Hematopoietic multipotent progenitor cell treated with erythropoietin and hydrocortisone succinate and interleukin-3 and kit ligand, for 17 days (in vitro differentiated cells): ENCODE results near the gene HAVCR1.
"Not testable (repeated sequence)": the region's sequence is repeated elsewhere in the genome, so short reads cannot be mapped to it uniquely, and the experiment has no call there.

Source experiments
- DNase-seq: peaks from one replicate; pipeline ENCODE4 v3.0.0-alpha.2; 2015; ENCODE audit warnings: low spot score

Gene HAVCR1

DNA sequence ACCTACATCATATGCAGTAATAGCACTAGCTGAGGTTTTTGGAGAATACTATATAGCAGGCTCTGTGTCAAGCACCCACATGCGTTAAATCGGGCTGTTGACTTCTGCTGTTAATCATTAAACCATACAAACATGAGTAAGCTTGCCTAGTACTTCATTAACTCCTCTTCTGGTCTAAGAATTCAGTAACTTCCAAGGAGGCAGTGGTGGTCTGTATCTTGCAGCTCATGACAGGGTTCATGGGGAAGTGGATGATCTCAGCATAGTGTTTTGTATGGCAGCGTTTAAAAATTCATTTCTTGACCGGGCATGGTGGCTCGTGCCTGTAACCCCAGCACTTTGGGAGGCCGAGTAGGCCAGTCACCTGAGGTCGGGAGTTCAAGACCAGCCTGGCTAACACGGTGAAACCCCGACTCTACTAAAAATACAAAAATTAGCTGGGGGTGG lies at the start of gene HAVCR1:
HAVCR1 (minus strand) TSS at position 24 of the 447 bp plus-strand sequence. CDS start 1,173 bp downstream, outside the sequence.
- DNase-seq, result no peak

DNA sequence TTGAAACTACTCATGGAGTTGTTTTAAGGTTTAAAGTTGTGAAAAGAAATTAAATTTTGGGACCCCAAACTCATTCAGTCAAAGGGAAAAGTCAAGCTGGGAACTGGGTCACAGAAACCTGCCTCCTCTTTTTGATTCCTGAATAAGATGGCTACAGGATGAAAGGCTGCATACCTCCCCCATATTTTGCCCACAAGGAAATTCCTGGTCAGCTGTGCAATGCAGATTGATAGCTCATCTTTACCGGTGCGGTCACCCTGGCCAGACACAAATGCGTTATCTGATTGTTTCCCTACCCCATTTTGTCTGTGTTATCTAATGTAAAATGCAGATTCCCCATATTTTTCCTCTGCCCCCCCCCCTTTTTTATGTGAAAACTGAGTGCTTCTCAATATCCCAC lies 48.6 kb upstream of the HAVCR1 start:
- DNase-seq, result no peak

GRCh38 chr5:157106630-157107461 lies 47.9 kb upstream of the HAVCR1 start:
- DNase-seq, result no peak

DNA sequence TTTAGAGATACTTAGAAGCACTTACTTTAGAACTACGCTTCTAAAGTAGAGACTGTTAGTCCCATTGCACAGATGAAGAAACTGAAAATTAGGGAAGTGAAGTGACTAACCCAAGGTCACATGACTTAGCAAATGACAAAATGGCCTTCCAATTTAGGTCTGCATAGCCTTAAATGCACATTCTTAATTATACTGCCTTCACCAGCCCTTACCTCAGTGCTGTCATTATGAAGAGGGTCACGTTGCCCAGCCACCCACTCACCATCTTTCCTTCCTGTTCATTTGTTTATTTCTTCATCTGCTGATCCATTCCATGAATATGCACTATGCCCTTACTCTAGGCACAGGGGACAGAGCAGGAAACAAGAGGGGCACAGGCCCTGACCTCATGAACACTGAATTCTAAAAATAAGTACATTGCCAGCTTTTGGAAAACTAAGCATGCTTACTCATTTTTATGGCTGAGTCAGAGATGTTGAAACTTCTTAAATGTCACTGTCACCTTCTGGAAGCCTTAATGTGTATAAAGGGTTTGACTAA lies 41.3 kb upstream of the HAVCR1 start:
- DNase-seq, result no peak

- no peak for DNase-seq
Observed at GRCh38 chr5:157088342-157088990, 29.6 kb upstream of the HAVCR1 start.

DNA sequence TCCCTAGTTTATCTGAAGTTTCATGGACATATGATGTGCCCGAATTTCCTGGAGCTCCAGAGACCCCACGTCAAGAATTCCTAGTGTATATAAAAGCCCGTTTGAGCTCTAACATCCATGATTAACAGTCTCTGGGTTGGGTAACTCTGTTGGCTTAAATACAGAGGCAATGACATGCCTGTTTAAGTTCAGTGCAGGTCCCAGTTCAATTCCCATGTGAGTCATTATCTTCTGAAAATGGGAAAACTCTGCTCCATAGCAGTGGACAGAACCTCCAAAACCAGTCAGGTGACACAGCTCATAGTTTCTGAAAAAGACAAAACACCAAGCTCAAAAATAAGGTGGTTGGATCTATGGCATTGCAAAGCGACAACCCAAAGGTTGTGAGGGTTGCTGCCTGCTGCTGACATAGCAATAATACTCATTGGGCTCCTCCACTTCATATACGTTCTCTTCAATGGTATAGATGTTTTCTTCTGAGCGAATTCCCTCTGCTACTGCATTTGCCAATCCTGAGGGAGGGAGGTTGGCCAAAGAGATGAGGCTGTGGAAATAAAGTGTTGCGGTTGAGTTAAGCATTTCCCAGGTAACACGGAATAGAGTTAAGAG lies 27.9 kb upstream of the HAVCR1 start:
- DNase-seq, result no peak

DNA sequence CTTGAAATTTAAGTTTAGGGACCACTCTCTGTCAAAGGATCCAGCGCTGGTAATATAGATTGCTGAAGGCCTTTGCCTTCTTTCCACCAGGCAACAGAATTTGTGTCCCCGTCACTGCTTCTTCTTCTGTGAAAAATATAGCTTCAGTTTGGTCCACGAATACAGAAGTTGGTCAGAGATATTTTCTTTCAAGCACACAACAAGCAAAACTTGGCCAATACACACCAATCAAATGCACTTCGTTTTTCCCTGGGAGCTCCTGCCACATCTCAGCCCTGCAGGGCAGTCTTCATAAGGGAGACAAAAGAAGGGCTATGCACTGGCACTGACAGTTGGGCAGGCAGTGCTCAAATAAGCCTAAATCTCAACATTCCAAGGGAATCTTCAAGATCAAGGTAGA lies 27.0 kb upstream of the HAVCR1 start:
- DNase-seq, result no peak

DNA sequence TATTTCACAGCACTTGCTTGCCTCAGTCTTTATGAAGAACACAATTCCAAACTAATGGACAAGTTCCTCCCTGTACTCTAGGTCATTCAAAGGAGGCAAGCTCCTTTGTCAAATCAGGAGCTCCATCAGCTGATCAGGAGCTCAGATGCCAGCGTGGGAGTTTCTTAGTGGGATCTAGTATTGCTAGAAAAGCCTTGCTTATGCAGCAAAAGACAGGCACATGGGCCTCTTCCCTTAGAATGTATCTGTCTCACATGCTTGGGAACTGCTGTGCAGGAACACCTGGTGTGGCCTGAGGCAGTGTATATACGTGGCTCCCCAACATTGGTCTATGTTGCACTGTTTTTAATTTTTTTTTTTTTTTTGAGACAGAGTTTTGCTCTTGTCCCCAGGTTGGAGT lies 21.4 kb upstream of the HAVCR1 start:
- no peak for DNase-seq

GRCh38 chr5:157076558-157076957 lies 17.6 kb upstream of the HAVCR1 start:
- DNase-seq, result no peak

GRCh38 chr5:157072508-157072907 lies 13.6 kb upstream of the HAVCR1 start:
- no peak for DNase-seq

DNA sequence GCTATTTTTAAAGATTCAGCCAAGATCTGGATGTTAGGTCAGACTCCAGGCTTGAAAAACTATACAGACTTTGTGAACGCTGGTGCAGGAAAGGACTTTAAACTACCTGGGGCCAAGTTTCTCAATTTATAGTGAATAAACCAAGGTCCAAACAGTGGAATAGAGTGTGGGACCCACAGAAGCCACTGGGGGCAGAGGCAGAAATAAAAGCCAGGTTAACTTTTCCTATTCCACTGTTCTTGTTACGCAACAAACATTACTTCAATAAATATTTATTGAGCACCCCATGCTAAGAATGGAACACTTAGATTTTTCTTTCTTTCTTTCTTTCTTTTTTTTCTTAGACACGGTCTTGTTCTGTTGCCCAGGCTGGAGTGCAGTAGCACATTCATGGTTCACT lies 11.0 kb upstream of the HAVCR1 start:
- no peak for DNase-seq

DNA sequence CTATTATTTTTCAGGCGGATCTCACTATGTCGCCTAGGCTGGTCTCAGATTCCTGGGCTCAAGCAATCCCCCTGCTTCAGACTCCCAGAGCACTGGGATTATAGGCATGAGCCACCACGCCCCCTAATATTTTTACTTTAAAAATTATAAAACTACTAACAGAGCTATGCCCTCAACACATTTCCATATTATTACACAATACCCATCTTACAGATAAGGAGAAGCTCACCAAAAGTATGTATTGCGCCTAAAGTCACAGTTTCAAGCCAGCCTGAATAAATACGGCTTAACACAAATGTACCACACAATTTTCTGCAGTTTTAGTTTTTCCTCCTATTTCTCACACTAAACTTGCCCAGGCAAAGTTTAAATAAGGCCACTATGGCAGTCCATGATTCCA lies 9.9 kb upstream of the HAVCR1 start:
- no peak for DNase-seq

- DNase-seq, result no peak
Observed at GRCh38 chr5:157068339-157068738, 9.4 kb upstream of the HAVCR1 start.

- DNase-seq, result no peak
Observed at GRCh38 chr5:157067005-157067404, 8.1 kb upstream of the HAVCR1 start.

GRCh38 chr5:157066080-157066479 lies 7.2 kb upstream of the HAVCR1 start:
- no peak for DNase-seq

- no peak for DNase-seq
Observed at GRCh38 chr5:157063776-157064430, 5.0 kb upstream of the HAVCR1 start.

DNA sequence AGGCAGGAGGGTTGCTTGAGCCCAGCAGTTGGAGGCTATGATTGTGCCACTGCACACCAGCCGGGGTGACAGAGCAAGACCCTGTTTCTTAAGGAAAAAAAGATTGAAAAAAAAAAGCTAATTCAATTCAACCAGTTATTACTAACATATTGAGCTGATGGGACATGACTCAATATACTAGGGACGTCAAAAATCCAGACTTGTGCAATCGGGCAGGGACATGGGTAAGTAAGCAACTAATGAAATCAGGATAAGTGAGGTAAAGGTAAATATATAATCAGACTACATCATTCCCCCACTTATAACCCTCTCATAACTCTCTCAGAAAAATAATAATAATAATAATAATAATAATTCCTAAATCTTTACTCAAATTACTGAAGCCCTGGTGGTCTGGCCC lies 975 bp upstream of the HAVCR1 start:
- no peak for DNase-seq

DNA sequence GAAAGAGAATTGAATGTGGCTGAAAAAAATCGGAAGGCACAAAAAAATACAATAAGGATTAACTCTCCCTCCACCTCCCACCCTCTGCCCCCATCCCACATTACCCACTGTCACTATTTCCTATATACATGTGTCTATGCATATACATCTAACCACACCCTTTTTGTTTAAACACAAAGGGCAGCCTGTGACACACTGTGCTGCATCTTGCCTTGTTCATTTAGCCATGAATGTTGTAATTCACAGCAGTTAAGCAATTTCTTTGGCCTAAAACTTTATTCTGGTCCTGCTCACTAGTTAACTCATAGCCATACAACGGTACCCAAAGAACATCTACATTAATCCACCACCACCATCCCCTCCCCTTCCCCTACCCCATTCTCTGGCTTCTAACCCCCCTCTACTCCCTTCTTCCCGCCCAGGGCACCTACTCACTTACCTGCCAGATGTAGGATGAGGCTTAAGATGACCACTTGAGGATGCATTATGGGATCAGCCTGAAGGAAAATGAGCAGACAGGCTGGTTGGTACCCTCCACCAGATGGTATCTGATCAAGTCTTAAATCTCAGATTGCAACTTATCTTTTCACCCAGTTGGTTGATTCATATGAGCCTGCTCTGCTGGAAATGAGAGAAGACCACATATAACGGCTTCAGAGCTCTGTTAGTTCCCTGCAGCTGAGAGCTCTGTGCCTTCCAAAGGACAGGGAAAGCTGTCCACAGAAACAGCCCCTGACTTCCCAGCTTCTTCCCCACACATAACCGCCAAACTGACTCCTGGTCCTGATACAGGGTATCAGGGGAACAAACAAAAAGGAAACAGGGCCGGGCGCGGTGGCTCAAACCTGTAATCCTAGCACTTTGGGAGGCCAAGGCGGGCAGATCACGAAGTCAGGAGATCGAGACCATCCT lies 1.2 kb downstream of the HAVCR1 start:
- no peak for DNase-seq

GRCh38 chr5:157056848-157057247 lies 2.1 kb downstream of the HAVCR1 start:
- not testable (repeated sequence) for DNase-seq

DNA sequence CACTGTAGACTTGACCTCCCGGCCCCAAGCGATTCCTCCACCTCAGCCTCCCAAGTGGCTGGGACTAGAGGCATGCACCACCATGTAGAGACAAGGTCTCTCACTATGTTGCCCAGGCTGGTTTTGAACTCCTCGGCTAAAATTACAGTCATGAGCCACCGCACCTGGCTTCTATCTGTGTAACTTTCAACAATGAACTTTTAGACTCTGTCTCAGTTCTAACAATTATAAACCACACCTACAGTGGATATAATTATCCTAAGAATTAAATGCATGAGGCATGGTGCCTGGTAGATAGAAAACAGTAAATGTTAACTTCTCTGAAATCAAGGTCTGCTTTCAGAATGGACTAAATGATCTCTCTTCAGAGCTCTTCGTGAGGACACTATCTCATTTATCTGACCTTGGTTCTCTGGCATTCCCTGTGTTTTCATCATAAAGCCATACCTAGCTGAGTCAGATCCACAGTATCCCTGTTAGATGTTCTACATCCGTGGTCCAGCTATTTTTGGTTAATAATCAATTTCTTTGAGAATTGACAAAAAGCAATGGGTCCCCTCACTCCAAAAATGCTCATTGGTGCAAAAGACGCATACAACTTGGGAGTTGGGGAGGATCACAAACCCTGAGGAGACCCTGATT lies 7.2 kb downstream of the HAVCR1 start:
- DNase-seq, result no peak

DNA sequence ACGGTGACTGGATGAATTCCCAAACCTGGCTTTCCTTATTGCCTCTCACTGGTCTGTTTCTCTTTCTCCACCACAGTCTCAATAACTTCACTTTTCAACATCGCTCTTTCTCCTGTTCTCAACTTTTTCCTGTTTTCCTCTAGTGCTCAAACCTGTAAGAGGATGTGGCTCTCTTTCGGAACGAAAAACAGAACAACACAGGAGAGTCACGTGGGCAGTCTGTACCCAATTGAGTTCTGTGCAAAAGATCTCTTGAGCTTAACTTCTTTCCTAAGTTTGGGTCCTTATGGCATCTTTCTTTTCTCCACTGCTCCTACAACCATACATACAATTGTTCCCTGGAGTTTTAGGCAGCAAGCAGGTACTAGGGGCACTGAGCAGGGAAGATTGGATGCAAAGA lies 8.9 kb downstream of the HAVCR1 start:
- DNase-seq, result no peak
